Epithelial cell of proximal tubule (primary cell): ENCODE measurements around the gene SRRM3. TPM values are rescaled to one million over a fixed set of nuclear protein-coding genes. Genes with fewer than 3 reads are reported as not detected.

Experiments
- DNase-seq: peaks from one replicate; pipeline ENCODE4 v3.0.0-alpha.2; 2011; ENCODE audit warnings: low read depth
- H3K4me3 ChIP-seq: 2 replicates; pipeline ENCODE4 v1.5.1; 2011; ENCODE audit warnings: low read depth, mild to moderate bottlenecking, low read length
- CTCF ChIP-seq: conservative IDR thresholded peaks from 2 replicates; pipeline ENCODE4 v1.5.1; 2012; ENCODE audit warnings: low read depth, mild to moderate bottlenecking, low read length
- total RNA-seq: library from RNA; depleted of rRNA; stranded (reverse); fragments of >200 nt; gene quantifications from 2 replicates; pipeline ENCODE4 v1.2.3, GENCODE V29; 2015

The SRRM3 gene
- total RNA-seq, 1 donor from 2014 or later: not detected

- no peak for DNase-seq
- no peak overlapping the region for H3K4me3 ChIP-seq
- no peak for TF ChIP-seq CTCF
Measured at GRCh38 chr7:76231583-76231982, 29.9 kb downstream of the SRRM3 start.

- H3K4me3 ChIP-seq: no peak overlapping the region
- TF ChIP-seq CTCF: no peak
- DNase-seq: no peak
Measured at GRCh38 chr7:76232698-76233097, 31.0 kb downstream of the SRRM3 start.

- no peak for DNase-seq
- no peak overlapping the region for H3K4me3 ChIP-seq
- TF ChIP-seq CTCF: no peak
Measured at GRCh38 chr7:76233538-76234281, 32.0 kb downstream of the SRRM3 start.

- no peak for DNase-seq
Measured at GRCh38 chr7:76234282-76234584, 32.5 kb downstream of the SRRM3 start.

GRCh38 chr7:76234931-76235441, 33.3 kb downstream of the SRRM3 start:
- peak overlapping the region; percentile 36 for H3K4me3 ChIP-seq
- TF ChIP-seq CTCF: no peak
- peak; percentile 9 for DNase-seq

More at GRCh38 chr7:76234282-76234584, 32.5 kb downstream of the SRRM3 start:
- no peak for TF ChIP-seq CTCF
- no peak overlapping the region for H3K4me3 ChIP-seq

- no peak for DNase-seq
- H3K4me3 ChIP-seq: no peak overlapping the region
- TF ChIP-seq CTCF: no peak
Measured at GRCh38 chr7:76236224-76236623, 34.5 kb downstream of the SRRM3 start.

- no peak for DNase-seq
- TF ChIP-seq CTCF: no peak
- H3K4me3 ChIP-seq: no peak overlapping the region
Measured at GRCh38 chr7:76238326-76238725, 36.6 kb downstream of the SRRM3 start.
